ENCODE data around the gene FAM234B. TPM values are rescaled to one million over a fixed set of nuclear protein-coding genes. Genes with fewer than 3 reads are reported as not detected.

The FAM234B gene
- total and polyA plus RNA-seq, 2 donors (not counting 1 experiment from before 2014, with no cell fraction given), result 2.6 to 8.2 TPM

DNA sequence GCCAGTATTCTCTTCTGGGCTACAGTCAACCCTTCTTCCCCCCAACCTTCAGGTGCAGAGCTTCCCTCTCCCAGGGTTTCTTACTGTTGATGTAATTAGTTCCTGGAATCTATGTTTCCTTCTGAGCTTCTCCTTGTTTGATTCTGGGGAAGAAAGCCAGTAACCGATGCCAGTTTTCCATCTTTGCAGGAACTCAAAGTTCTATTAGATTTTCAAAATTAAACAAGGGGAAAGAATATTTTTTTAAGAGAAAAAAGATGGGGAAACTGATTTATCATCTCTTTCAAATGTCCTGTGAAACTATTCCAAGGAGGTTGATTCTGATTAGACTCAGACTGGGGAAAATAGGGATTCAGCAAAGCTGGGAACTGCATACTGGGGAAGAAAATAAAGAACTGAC is 17.9 kb upstream of the FAM234B start:
- intact Hi-C loops (cut with micrococcal nuclease), result no loop called here
- no peak overlapping the region for H3K4me2 ChIP-seq (replicated peaks; ENCODE audit: low read depth, low read length, poor library complexity, severe bottlenecking)
- CTCF ChIA-PET, result interaction anchor here (0.6 to 4.1 kb wide), 3 partner anchors 13 to 186 kb away, joined by 4 to 60 read pairs (median 25); no protein-coding TSS in a partner anchor

GRCh38 chr12:13027032-13027431 is 17.1 kb upstream of the FAM234B start:
- H3K36me3 ChIP-seq (replicated peaks in 1 of 2; ENCODE audit: control extremely low read depth in 1 of 2, control insufficient read depth in 1 of 2, extremely low read depth in 1 of 2, insufficient read depth in 2 of 2, low read length in 1 of 2), result no peaks in the 10 kb centered on the region
- peaks cover 3% of the 10 kb centered on the region for H3K4me1 Mint-ChIP-seq
- H3K27ac ChIP-seq (ENCODE audit: low read length in 2 of 2), result no peak overlapping the region
- H2AFZ ChIP-seq (ENCODE audit: insufficient read depth, low read depth, low read length, poor library complexity, severe bottlenecking), result no peak overlapping the region
- no peak overlapping the region for H3K27ac Mint-ChIP-seq
- peaks cover 31% of the 10 kb centered on the region for H3K27me3 Mint-ChIP-seq
- DNase-seq (no peak), ATAC-seq (ENCODE audit: low read depth) (no peak)
- ChIA-PET CTCF (interaction anchor here (4.1 kb wide), 1 partner anchor 185 kb away, joined by 60 read pairs; no protein-coding TSS in a partner anchor), POLR2A (no interaction called here)
- TF ChIP-seq, protein P1, sequence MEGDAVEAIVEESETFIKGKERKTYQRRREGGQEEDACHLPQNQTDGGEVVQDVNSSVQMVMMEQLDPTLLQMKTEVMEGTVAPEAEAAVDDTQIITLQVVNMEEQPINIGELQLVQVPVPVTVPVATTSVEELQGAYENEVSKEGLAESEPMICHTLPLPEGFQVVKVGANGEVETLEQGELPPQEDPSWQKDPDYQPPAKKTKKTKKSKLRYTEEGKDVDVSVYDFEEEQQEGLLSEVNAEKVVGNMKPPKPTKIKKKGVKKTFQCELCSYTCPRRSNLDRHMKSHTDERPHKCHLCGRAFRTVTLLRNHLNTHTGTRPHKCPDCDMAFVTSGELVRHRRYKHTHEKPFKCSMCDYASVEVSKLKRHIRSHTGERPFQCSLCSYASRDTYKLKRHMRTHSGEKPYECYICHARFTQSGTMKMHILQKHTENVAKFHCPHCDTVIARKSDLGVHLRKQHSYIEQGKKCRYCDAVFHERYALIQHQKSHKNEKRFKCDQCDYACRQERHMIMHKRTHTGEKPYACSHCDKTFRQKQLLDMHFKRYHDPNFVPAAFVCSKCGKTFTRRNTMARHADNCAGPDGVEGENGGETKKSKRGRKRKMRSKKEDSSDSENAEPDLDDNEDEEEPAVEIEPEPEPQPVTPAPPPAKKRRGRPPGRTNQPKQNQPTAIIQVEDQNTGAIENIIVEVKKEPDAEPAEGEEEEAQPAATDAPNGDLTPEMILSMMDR (IDR thresholded peaks at IDR 0.05), result no peak
- TF ChIP-seq EZH2 (IDR thresholded peaks at IDR 0.05; ENCODE audit: borderline replicate concordance, insufficient read depth, low read depth, low read length, poor library complexity, severe bottlenecking), result no peak
- H3K4me1 ChIP-seq (ENCODE audit: control insufficient read depth in 2 of 2, insufficient read depth in 2 of 2, low read length in 2 of 2), result no peaks in the 10 kb centered on the region
- H3K27me3 ChIP-seq (replicated peaks in 1 of 4; ENCODE audit: control extremely low read depth in 1 of 4, control insufficient read depth in 3 of 4, insufficient read depth in 4 of 4, low read length in 3 of 4), result peaks cover 0 to 4% (median 1%) of the 10 kb centered on the region in 4 experiments
- H3K9me3 ChIP-seq (ENCODE audit: control extremely low read depth in 1 of 3, control insufficient read depth in 2 of 3, insufficient read depth in 1 of 3, low read length in 2 of 3), result no peaks in the 10 kb centered on the region
- H3K9ac ChIP-seq (ENCODE audit: low read length), result no peak overlapping the region
- whole genome bisulfite sequencing (ENCODE audit: insufficient coverage), result no CpG with 5 or more reads among the region's 2 CpGs
- H4K20me1 ChIP-seq (ENCODE audit: control insufficient read depth, insufficient read depth, low read length, poor library complexity, severe bottlenecking), result no peaks in the 10 kb centered on the region
- no peak overlapping the region for H3K4me3 Mint-ChIP-seq
- H3K9me3 Mint-ChIP-seq (ENCODE audit: insufficient read depth), result no peaks in the 10 kb centered on the region
- no peak overlapping the region for H3K4me3 ChIP-seq (ENCODE audit: control extremely low read depth in 1 of 5, extremely low read depth in 1 of 5, insufficient read depth in 1 of 5, low read depth in 2 of 5, low read length in 4 of 5)
- intact Hi-C loops (cut with micrococcal nuclease), result no loop called here
- no peaks in the 10 kb centered on the region for H3K79me2 ChIP-seq (ENCODE audit: control insufficient read depth, insufficient read depth, low read length)
- no peak overlapping the region for H3K4me2 ChIP-seq (replicated peaks; ENCODE audit: low read depth, low read length, poor library complexity, severe bottlenecking)

More for the DNA sequence above, 17.9 kb upstream of the FAM234B start:
- no peak overlapping the region for H3K4me3 Mint-ChIP-seq
- no peaks in the 10 kb centered on the region for H3K4me1 ChIP-seq (ENCODE audit: control insufficient read depth in 2 of 2, insufficient read depth in 2 of 2, low read length in 2 of 2)
- POLR2A ChIA-PET, result no interaction called here
- H3K4me3 ChIP-seq (ENCODE audit: control extremely low read depth in 1 of 5, extremely low read depth in 1 of 5, insufficient read depth in 1 of 5, low read depth in 2 of 5, low read length in 4 of 5), result no peak overlapping the region
- H3K27ac Mint-ChIP-seq, result no peak overlapping the region
- no peak overlapping the region for H3K27ac ChIP-seq (ENCODE audit: low read length in 2 of 2)
- peaks cover 36% of the 10 kb centered on the region for H3K27me3 Mint-ChIP-seq
- no peaks in the 10 kb centered on the region for H3K9me3 Mint-ChIP-seq (ENCODE audit: insufficient read depth)
- peaks cover 0 to 4% (median 1%) of the 10 kb centered on the region in 4 experiments for H3K27me3 ChIP-seq (replicated peaks in 1 of 4; ENCODE audit: control extremely low read depth in 1 of 4, control insufficient read depth in 3 of 4, insufficient read depth in 4 of 4, low read length in 3 of 4)
- no peak for DNase-seq
- no peak for TF ChIP-seq EZH2 (IDR thresholded peaks at IDR 0.05; ENCODE audit: borderline replicate concordance, insufficient read depth, low read depth, low read length, poor library complexity, severe bottlenecking)
- TF ChIP-seq, protein P1 (IDR thresholded peaks at IDR 0.05), result no peak
- no peak overlapping the region for H2AFZ ChIP-seq (ENCODE audit: insufficient read depth, low read depth, low read length, poor library complexity, severe bottlenecking)
- no peaks in the 10 kb centered on the region for H3K79me2 ChIP-seq (ENCODE audit: control insufficient read depth, insufficient read depth, low read length)
- H3K9me3 ChIP-seq (ENCODE audit: control extremely low read depth in 1 of 3, control insufficient read depth in 2 of 3, insufficient read depth in 1 of 3, low read length in 2 of 3), result no peaks in the 10 kb centered on the region
- no peak overlapping the region for H3K9ac ChIP-seq (ENCODE audit: low read length)
- WGBS (ENCODE audit: insufficient coverage), result no CpG with 5 or more reads among the region's 1 CpG
- H4K20me1 ChIP-seq (ENCODE audit: control insufficient read depth, insufficient read depth, low read length, poor library complexity, severe bottlenecking), result no peaks in the 10 kb centered on the region
- H3K4me1 Mint-ChIP-seq, result peaks cover 3% of the 10 kb centered on the region
- no peak for ATAC-seq (ENCODE audit: low read depth)
- no peaks in the 10 kb centered on the region for H3K36me3 ChIP-seq (replicated peaks in 1 of 2; ENCODE audit: control extremely low read depth in 1 of 2, control insufficient read depth in 1 of 2, extremely low read depth in 1 of 2, insufficient read depth in 2 of 2, low read length in 1 of 2)
